PC-3 (cell line): ENCODE data around the gene LAMA5.

Source experiments
- EZH2 ChIP-seq: fragments of 300-600 bp; sonication (generic); IDR thresholded peaks from one replicate; pipeline ENCODE4 v1.6.1; 2017; ENCODE audit warnings: antibody characterized with exemption, mild to moderate bottlenecking, low read length; ENCODE audit not compliant: unreplicated experiment
- EZH2phosphoT487 ChIP-seq: fragments of 300-600 bp; sonication (generic); IDR thresholded peaks from 2 replicates; pipeline ENCODE4 v1.6.1; 2018; ENCODE audit warnings: mild to moderate bottlenecking, antibody characterized with exemption, low read length, borderline replicate concordance
- TF ChIP-seq, protein P1 (sequence below): fragments of 300-600 bp; sonication (generic); conservative IDR thresholded peaks from 2 replicates; pipeline ENCODE4 v1.5.1; 2017; ENCODE audit warnings: antibody characterized with exemption, low read depth, mild to moderate bottlenecking, low read length

DNA sequence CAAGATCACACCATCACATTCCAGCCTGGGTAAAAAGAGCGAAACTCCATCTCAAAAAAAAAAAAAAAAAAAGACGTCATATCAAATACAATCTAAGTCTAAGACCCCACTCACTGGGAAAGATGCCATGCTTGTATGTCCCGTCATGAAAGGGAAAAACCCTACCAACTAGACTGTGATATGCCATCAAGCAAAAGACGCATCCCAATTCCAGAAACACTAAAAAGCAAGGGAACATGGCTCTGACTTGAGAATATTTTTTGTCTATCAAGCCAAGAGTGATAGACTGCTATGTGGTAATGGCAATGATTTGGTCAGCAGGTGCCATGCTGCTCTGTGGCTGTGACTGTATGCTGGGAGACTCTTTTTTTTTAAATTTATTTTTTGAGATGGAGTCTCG is 23.0 kb downstream of the LAMA5 start:
- TF ChIP-seq, protein P1, sequence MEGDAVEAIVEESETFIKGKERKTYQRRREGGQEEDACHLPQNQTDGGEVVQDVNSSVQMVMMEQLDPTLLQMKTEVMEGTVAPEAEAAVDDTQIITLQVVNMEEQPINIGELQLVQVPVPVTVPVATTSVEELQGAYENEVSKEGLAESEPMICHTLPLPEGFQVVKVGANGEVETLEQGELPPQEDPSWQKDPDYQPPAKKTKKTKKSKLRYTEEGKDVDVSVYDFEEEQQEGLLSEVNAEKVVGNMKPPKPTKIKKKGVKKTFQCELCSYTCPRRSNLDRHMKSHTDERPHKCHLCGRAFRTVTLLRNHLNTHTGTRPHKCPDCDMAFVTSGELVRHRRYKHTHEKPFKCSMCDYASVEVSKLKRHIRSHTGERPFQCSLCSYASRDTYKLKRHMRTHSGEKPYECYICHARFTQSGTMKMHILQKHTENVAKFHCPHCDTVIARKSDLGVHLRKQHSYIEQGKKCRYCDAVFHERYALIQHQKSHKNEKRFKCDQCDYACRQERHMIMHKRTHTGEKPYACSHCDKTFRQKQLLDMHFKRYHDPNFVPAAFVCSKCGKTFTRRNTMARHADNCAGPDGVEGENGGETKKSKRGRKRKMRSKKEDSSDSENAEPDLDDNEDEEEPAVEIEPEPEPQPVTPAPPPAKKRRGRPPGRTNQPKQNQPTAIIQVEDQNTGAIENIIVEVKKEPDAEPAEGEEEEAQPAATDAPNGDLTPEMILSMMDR, result no peak
- TF ChIP-seq EZH2 (no peak), EZH2phosphoT487 (no peak)
